Endometrial microvascular endothelial cells (primary cell): ENCODE results near the gene ZNF462. TPM values are rescaled to one million over a fixed set of nuclear protein-coding genes. Genes with fewer than 3 reads are reported as not detected.
"Not testable (repeated sequence)": the region's sequence is repeated elsewhere in the genome, so short reads cannot be mapped to it uniquely, and the experiment has no call there.

Source experiments
- in situ Hi-C: cut with HindIII; loops from 2 replicates; pipeline ENCODE4 v1.10.0; 2017; ENCODE audit warnings: low sequenced_read_pairs, low pct_unique_long_range_greater_than_20kb; ENCODE audit errors: inconsistent ontology term
- total RNA-seq: library from RNA; depleted of rRNA; stranded (reverse); fragments of >200 nt; gene quantifications from one replicate; pipeline ENCODE4 v1.2.3, GENCODE V29; 2015; ENCODE audit errors: inconsistent ontology term

The ZNF462 gene
- 0.19 TPM for total RNA-seq

DNA sequence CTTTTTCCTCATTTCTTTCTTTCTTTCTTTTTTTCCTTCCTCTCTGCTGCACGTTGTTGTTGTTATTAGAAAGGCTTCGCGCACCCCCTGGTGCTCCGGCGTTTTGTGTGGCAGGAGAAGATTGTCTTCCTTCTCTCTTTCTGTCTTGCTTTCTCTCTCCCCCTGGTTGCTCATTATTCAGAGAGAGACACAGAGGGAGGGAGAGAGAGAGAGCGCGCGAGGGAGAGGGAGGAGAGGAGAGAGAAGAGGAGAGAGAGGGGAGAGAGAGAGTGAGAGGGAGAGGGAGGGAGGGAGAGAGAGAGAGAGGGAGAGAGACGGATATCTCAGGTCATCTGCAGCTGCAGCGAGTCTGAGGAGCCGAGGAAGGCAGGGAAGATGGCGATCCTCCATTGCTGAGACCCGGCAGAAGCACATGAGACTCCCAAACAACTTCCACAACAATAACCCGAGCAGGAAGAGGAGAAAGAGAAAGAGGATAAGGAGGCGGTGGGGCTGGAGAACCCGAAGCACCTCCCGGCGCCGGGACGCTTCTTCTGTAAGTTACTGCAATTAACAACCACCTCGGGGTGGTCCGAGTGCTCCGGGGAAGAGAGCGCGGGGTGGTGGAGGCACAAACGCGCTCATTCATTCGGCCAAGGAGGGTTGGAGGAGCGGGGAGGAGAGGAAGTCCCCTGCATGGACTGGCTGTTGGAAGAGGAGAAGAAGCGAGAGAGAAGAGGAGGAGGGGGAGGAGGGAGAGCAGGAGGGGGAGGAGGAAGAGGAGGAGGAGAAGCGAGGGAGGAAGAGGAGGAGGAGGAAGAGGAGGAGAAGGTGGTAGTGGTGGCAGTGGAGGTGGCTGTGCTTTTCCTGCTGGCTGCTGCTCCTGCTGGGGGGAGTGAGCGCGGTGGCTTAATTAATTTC lies at the start of gene ZNF462:
Gene ZNF462 (plus strand): TSS at position 346 of the 900 bp plus-strand sequence. CDS start 60,218 bp downstream, outside the sequence.
- in situ Hi-C loops = no loop called here

GRCh38 chr9:106816524-106816923 lies 46.4 kb upstream of the ZNF462 start:
- in situ Hi-C loops = no loop called here

GRCh38 chr9:106818034-106818433 lies 44.9 kb upstream of the ZNF462 start:
- in situ Hi-C loops = no loop called here

GRCh38 chr9:106820866-106821265 lies 42.1 kb upstream of the ZNF462 start:
- in situ Hi-C loops = no loop called here

DNA sequence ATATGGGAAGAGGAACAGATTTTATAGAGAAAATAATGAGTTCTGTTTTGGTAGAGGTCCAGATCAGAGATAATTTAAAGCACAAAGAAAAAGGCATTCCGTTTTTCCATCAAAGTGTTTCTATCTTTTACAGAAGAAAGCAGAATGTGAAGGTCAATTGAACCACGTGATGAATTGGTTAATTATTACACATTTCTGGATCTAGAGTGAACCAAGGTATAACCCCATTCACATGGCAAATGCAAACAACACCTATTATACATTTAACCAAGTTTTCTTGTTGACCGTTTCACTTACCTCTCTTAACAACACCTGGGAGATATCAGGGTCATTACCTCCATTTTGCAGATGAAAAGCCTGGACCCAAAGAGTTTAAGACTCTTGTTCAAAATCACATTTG lies 34.9 kb upstream of the ZNF462 start:
- in situ Hi-C loops = no loop called here

- in situ Hi-C loops = no loop called here
Observed at GRCh38 chr9:106828965-106829364, 34.0 kb upstream of the ZNF462 start.

DNA sequence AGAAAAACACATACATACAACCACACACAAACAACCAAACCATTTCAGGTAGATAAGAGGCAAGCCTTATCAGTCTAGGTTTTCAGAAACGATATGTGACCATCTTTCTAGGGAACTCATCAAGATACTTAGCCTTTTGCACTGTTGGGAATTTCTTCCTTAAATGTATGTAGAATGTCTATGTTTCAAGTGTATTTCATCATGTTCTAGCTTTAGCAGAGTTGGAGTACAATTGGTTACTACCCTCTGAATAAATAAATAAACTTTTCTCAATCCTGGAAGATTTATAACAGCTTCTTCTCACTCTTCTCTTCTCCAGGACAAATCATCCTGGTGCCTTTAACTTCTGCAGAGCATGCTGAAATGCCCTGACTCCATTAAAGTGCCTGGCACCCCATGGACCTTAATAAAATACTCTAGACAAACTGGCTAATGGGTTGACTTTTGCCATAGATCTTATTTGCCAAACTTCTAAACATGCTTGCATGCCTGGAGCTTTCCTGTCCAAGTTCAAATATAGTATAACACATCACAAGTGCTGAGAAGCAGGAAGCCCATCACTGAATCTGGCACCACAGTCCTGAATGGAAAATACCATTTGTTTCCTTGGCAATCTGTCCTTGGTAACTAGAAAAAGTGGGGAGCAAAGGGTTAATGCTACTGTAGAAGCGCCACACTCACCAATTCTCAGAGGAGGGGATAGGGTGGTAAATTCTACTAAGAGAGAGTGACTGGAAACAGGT lies 33.1 kb upstream of the ZNF462 start:
- in situ Hi-C loops = no loop called here

GRCh38 chr9:106830527-106831150 lies 32.3 kb upstream of the ZNF462 start:
- in situ Hi-C loops = no loop called here

DNA sequence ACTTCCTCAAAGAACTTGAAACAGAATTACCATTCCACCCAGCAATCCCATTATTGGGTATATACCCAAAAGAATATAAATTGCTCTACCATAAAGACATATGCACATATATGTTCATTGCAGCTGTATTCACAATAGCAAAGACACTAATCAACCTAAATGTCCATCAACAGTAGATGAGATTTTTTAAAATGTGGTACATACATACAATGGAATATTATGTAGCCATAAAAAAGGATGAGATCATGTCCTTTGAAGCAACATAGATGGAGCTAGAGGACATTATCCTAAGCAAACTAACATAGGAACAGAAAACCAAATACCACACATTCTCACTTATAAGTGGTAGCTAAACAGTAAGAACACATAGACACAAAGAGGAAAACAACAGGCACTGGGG lies 28.1 kb upstream of the ZNF462 start:
- in situ Hi-C loops = no loop called here

DNA sequence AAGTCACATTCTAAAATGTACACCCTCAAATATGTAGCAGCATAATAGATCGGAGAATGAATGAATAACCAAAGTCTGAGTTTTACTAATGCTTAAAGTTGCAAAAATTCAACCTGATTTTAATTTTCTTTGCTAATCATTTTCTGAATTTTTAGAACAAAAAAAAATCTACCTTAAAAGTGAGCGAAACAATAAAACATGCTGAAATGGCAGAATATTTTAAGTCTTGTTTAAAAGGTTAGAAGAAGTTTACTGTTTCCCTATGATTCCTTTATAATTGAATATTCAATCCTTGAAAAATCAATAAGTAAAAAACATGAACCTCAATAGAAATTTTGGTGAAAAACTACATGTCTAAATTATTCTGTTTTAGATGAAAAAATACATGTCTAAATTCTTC lies 27.1 kb upstream of the ZNF462 start:
- in situ Hi-C loops = no loop called here

GRCh38 chr9:106843371-106843770 lies 19.6 kb upstream of the ZNF462 start:
- in situ Hi-C loops = no loop called here

GRCh38 chr9:106846307-106846706 lies 16.7 kb upstream of the ZNF462 start:
- in situ Hi-C loops = no loop called here

- in situ Hi-C loops = no loop called here
Observed at GRCh38 chr9:106846857-106847256, 16.1 kb upstream of the ZNF462 start.

DNA sequence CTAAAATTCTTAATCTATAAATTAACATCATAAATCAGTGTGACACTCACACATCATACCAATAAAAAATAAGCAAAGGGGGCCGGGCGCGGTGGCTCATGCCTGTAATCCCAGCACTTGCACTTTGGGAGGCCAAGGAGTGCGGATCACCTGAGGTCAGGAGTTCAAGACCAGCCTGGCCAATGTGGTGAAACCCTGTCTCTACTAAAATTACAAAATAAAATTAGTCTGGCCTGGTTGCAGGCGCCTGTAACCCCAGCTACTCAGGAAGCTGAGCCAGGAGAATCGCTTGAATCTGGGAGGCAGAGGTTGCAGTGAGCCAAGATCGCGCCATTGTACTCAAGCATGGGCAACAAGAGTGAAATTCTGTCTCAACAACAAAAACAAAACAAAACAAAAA lies 11.3 kb upstream of the ZNF462 start:
- in situ Hi-C loops = not testable (repeated sequence)

DNA sequence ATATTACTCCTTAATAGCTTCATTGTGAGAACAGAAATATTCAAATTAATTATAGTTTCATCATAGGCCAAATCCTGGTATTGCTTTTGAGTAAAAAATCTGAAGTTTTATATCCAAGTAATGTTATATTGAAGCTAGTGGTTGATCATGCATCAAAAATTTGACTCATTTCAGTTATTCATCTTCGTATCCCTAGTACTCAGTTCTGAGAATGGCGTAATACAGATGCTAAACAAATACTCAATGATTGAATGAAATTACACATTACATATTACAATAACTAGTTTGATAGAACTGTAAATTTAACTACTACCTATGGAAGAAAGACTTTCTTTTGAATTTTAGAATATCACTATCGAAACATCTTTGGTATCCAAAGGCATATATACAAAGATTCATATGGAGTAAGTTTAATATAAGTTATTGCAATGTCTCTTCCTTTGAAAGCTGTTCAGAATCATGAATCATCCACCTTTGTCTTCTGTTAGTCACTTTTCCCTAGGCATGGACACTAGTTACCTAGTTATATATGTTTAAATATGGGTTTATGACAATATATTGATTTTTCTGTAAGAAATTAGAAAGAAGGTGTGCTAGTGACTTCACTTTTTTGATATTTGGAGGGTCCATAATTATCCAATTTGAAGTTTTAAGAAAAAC lies 5.0 kb upstream of the ZNF462 start:
- in situ Hi-C loops = no loop called here

- in situ Hi-C loops = no loop called here
Observed at GRCh38 chr9:106859957-106860720, 2.8 kb upstream of the ZNF462 start.

- in situ Hi-C loops = no loop called here
Observed at GRCh38 chr9:106860721-106861639, 2.0 kb upstream of the ZNF462 start.
